Muscle of arm (tissue), 14 donors: Measurements from ENCODE around the gene STXBP5. TPM values are rescaled to one million over a fixed set of nuclear protein-coding genes. Genes with fewer than 3 reads are reported as not detected.

Experiments
- DNase-seq: peaks from one replicate; pipeline ENCODE4 v3.0.0-alpha.2; 2013
- long read RNA-seq, 11 donors: transcript quantifications; one replicate each; lab custom pipeline, GENCODE V29; 2026
- polyA plus RNA-seq, 12 donors: library from polyadenylated mRNA; unstranded; fragments of 120-200 nt; gene quantifications; one replicate each; pipeline ENCODE4 v1.2.1, GENCODE V29; 2013; ENCODE audit not compliant: insufficient read length in 12 of 12

The STXBP5 gene
- polyA plus RNA-seq: 10 to 100 TPM in 11 of 12 donors, not detected in 1; 10.2 to 24.5 (median 15.5) TPM
- long read RNA-seq, donor 1: 0 reads
- long read RNA-seq, donor 2: 0 reads
- long read RNA-seq, donor 3: 0 reads
- long read RNA-seq, donor 4: 0 reads
- long read RNA-seq, donor 5: 0 reads
- long read RNA-seq, donor 6: 0 reads
- long read RNA-seq, donor 7: 0 reads
- long read RNA-seq, donor 8: 0 reads
- long read RNA-seq, donor 9: 0 reads
- long read RNA-seq, donor 10, partial matches to known transcripts: 0 of 1 reads
- long read RNA-seq, donor 10, other reads (novel, unspliced or antisense): 0 of 1 reads
- long read RNA-seq, donor 11: 0 reads

DNA sequence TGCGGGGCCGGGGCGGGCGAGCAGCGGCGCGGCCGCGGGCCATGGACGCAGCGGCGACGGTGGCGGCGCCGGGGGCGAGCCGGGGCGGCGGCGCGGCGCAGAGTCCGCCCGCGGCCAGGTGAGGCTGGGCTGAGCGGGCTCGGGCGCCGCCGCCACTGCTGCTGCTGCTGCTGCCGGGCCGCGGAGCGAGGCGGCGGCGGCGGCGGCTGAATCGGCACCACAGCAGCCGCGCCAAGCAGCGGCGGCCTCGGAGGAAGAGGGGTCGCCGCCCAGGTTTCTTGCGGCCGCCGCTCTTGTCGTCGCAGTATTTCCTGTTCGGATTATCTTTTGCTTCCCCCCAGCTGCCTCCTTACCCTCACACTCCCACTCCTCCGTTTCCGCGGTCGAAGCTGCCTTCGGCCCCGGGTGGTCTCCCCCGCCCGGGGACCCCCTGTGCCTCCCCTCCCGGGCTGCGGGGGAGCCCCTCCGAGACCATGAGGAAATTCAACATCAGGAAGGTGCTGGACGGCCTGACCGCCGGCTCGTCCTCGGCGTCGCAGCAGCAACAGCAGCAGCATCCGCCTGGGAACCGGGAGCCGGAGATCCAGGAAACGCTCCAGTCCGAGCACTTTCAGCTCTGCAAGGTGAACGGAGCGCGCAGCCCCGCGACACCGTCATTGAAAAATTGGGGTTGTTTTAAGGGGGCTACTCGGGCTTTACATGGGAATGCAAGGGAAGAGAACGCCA is at the start of gene STXBP5:
Gene STXBP5, plus strand, starts transcription at position 358 of the 726 bp plus-strand sequence. Its CDS starts 116 bp downstream, at position 474.
- DNase-seq: peak; percentile 48

DNA sequence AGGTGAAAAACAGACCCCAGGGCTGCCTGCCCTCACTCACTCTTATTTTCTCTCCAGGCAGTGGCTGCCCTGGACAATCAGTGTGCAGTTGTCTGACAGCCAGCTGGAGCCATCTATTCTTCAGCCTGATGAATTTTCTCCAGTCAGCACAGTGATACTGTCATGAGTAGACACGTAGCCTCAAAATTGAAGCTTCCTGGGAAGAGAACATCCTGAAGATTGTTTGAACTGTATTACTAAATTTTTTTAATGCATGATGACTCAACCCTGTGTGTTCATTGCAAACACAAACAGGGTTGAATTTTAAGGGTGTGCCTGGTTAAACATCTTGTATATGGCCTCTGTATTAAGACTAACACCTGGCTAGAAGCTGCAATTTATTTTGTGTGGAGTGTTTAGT is 49.8 kb upstream of the STXBP5 start:
- DNase-seq: no peak

DNA sequence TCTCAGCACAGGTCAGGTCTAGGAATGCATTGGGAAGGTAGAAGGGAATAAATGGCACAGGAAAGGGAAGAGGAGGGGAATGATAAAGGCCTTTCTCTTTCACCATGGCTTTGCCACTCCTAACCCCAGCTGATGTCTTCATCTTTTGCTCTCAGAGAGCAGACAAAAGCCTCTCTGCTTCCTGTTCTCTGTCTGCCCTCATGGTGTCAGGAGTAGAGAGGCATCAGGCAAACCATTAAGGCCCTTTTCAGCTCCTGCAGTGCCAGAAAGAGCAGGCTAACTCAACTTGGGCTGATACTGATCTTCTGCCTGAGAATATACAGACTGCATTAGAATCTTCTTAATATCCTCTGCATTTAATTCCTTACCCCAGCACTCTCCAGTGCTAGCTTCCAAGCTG is 48.0 kb upstream of the STXBP5 start:
- no peak for DNase-seq

GRCh38 chr6:147156799-147157382 is 47.3 kb upstream of the STXBP5 start:
- DNase-seq: no peak

- no peak for DNase-seq
Observed at GRCh38 chr6:147157930-147158329, 46.3 kb upstream of the STXBP5 start.

- no peak for DNase-seq
Observed at GRCh38 chr6:147158881-147159280, 45.3 kb upstream of the STXBP5 start.

- no peak for DNase-seq
Observed at GRCh38 chr6:147159536-147160374, 44.5 kb upstream of the STXBP5 start.

DNA sequence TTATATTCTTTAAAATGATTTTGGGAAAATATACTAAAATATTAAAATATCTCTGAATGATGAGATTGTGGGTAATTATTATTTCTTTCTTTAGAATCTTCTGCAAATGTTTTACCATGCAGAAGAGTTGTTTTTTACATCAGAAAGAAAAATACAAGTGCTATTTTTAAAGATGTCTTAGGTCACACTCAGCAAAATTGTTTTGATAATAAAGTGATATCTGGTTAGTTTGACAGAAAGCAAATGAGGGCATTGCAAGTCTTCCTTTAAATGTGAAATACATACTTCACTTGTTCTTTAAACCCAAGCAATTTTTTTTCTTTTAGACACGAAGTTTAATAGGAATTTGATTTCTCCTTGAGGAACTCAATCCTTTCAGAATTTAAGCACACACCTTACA is 43.6 kb upstream of the STXBP5 start:
- DNase-seq: no peak

DNA sequence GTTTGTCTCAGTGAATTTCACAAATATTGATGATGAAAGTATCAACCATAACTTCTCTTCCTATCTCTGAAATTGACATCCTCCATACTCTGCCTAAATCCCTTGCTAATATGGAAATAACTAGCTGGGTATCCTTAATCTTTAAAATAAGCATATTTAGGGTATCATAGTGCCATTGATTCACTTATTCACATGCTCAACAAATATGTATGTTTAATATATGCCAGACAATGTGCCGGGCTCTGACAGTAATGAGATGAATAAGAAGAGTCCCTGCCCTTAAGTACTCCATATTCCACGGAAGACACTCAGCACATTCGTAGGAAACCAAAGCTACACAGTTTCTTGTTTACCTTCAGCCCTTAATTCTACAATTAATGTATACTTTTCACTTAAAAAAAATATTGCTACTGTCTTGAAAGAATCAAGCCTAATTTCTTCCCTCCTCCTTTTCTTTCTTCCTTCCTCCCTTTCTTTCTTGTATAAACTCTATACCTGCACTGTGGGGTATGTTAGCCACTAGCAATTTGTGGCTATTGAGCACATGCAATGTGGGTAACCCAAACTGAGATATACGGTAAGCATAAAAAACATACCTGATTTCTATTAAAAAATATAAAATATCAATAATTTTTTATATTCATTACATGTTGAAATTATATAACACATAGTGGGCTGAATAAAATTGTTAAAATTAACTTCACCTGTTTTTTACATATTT is 42.8 kb upstream of the STXBP5 start:
- DNase-seq: no peak

DNA sequence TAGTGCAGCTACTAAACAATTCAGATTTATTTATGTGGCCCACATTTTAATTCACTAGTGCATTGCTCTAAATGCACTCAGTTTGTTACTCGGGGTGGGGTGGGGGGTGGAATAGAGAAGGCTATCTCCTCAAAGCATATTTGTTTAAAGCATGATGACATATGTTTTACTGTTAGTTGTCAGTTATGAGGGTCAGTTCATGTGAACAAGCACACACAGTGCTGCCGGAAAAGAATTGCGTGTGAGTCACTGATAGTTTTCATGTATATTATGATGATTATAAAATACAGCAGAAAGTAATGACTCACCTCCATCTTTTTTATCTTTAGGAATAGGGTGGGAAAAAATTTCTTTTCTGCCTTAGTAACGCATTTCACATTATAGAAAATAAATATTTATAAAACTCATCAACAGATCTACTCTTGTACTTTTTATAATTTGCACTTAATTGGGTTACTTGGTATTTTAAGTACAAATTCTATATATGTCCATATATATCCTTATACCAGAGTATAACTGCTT is 42.2 kb upstream of the STXBP5 start:
- DNase-seq: no peak

GRCh38 chr6:147164761-147165160 is 39.5 kb upstream of the STXBP5 start:
- no peak for DNase-seq

GRCh38 chr6:147166360-147166944 is 37.8 kb upstream of the STXBP5 start:
- DNase-seq: no peak

- DNase-seq: no peak
Observed at GRCh38 chr6:147166992-147167391, 37.2 kb upstream of the STXBP5 start.

DNA sequence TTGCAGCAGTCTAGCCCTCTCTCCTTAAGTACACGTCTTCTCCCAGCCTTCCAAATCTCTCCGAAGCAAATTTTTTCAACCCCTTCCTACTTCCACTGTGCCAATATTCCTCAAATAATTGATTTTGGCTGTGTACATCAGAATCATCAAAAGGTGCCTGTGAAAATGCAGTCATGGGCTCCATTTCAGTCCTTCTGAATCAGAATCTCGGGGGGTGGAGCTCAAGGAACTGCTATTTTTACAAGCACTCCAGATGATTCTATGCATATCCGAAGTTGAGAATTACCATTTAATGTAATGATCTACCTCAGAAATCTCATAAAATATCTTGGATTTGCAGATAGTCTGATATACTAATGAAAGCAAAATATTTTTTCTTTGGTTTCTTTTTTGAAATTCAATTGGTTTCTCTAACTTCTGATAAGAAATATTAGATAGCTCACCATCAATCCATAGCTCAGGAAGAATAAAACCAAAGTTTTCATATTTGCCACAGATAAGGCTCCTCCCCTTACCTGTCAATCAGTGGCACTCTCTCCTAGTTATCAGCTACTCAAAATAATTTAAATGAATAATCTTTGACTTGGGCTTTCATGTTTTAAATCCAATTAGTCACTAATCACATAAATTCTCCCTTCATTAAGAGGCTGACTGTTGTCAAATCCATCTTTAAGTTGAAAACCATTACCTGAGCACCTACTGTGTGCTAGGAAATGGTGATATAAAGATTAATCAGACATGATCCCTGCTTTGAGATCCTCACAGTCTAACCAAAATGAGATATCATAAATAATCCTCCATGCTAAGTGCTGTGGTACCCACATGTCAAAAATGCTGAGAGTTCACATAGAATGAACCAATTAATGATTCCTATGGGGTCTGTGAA is 36.4 kb upstream of the STXBP5 start:
- no peak for DNase-seq

- DNase-seq: no peak
Observed at GRCh38 chr6:147169529-147169928, 34.7 kb upstream of the STXBP5 start.

- no peak for DNase-seq
Observed at GRCh38 chr6:147170269-147170668, 33.9 kb upstream of the STXBP5 start.

GRCh38 chr6:147173140-147173539 is 31.1 kb upstream of the STXBP5 start:
- no peak for DNase-seq

GRCh38 chr6:147173675-147174308 is 30.4 kb upstream of the STXBP5 start:
- no peak for DNase-seq

DNA sequence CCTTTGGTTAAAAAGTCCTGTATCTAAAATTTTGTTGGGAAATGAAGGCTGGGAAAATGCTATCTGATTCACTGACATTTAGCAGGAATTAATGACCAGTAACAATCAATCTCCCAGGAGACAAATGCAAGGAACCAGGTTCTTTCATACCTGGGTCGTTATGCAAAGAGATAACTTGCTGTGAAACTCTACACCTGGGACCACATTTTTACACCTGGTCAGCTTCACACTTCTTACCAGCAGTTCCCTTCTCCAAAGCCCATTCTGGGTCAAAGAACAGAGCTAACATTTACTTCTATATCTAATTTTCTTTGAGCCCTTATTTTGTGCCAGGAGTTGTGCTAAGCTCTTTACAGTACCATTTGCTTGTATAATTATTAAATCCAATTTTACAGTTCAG is 27.4 kb upstream of the STXBP5 start:
- no peak for DNase-seq
